GM23248 (cell line): ENCODE results near the gene KRTAP12-2.

ENCODE experiments used
- EZH2 ChIP-seq: fragments of 200-600 bp; sonication (generic); IDR thresholded peaks from 2 replicates; pipeline ENCODE4 v1.6.1; 2018; ENCODE audit warnings: antibody characterized with exemption, mild to moderate bottlenecking; ENCODE audit not compliant: insufficient read depth, poor library complexity, severe bottlenecking
- EZH2phosphoT487 ChIP-seq: fragments of 200-600 bp; sonication (generic); IDR thresholded peaks from 2 replicates; pipeline ENCODE4 v1.6.1; 2018; ENCODE audit warnings: antibody characterized with exemption, moderate library complexity, mild to moderate bottlenecking, low read depth; ENCODE audit not compliant: insufficient read depth

DNA sequence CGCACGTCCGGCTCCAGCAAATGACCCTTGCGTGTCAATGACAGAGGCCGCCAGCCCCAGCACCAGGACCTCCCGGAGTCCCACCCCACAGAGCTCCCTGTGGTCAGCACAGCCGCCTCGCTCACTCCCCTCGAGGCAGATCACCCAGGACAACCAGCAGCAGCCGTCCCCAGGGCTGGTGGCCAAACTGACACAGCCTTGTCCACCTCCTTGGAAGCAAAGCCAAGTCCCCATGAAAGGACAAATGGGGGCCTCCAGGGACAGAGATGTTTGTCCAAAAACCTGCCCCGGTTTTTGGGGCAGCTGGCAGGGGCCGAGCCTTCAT, 27.4 kb downstream of the KRTAP12-2 start:
- TF ChIP-seq EZH2 (no peak), EZH2phosphoT487 (no peak)
